Type B pancreatic cell (in vitro differentiated cells): Measurements from ENCODE around the gene KATNAL2. TPM values are rescaled to one million over a fixed set of nuclear protein-coding genes. Genes with fewer than 3 reads are reported as not detected.

Source experiments
- DNase-seq: peaks from one replicate; pipeline ENCODE4 v3.0.0; 2021; ENCODE audit warnings: mixed read lengths; ENCODE audit not compliant: unreplicated experiment; ENCODE audit errors: extremely low spot score
- H3K27ac Mint-ChIP-seq: 2 replicates; pipeline ENCODE4 v1.8.0; 2021; ENCODE audit warnings: mild to moderate bottlenecking, mixed read lengths
- H3K27me3 Mint-ChIP-seq: 2 replicates; pipeline ENCODE4 v1.8.0; 2021; ENCODE audit warnings: mixed read lengths
- H3K36me3 Mint-ChIP-seq: 2 replicates; pipeline ENCODE4 v1.8.0; 2021; ENCODE audit warnings: mixed read lengths
- H3K4me1 Mint-ChIP-seq: one replicate; pipeline ENCODE4 v1.8.0; 2021; ENCODE audit warnings: mixed read lengths; ENCODE audit not compliant: unreplicated experiment
- H3K4me3 Mint-ChIP-seq: 2 replicates; pipeline ENCODE4 v1.8.0; 2021; ENCODE audit warnings: mild to moderate bottlenecking, mixed read lengths
- H3K9me3 Mint-ChIP-seq: 2 replicates; pipeline ENCODE4 v1.8.0; 2021; ENCODE audit warnings: mixed read lengths
- CTCF ChIP-seq: fragments of 200-600 bp; sonication (generic); conservative IDR thresholded peaks from 2 replicates; pipeline ENCODE4 v1.5.0; 2021; ENCODE audit warnings: antibody characterized with exemption, mild to moderate bottlenecking
- total RNA-seq: library from RNA; stranded (reverse); gene quantifications from 2 replicates; pipeline ENCODE4 v1.2.1, GENCODE V29; 2021; ENCODE audit warnings: low replicate concordance

Gene KATNAL2
- total RNA-seq, 1 donor from 2014 or later = 8.6 TPM

GRCh38 chr18:47040982-47041381 lies 123.6 kb downstream of the KATNAL2 start:
- Mint-ChIP-seq H3K4me1 (no peaks in the 10 kb centered on the region), H3K36me3 (no peaks in the 10 kb centered on the region), H3K27me3 (peaks cover 4% of the 10 kb centered on the region), H3K27ac (no peak overlapping the region), H3K4me3 (no peak overlapping the region), H3K9me3 (peaks cover 4% of the 10 kb centered on the region)
- TF ChIP-seq CTCF = no peak
- DNase-seq = no peak

GRCh38 chr18:47050468-47050867 lies 133.1 kb downstream of the KATNAL2 start:
- H3K27me3 Mint-ChIP-seq = peaks cover 7% of the 10 kb centered on the region
- H3K9me3 Mint-ChIP-seq = no peaks in the 10 kb centered on the region
- no peak for DNase-seq
- no peaks in the 10 kb centered on the region for H3K4me1 Mint-ChIP-seq
- TF ChIP-seq CTCF = peak; percentile 84
- H3K36me3 Mint-ChIP-seq = no peaks in the 10 kb centered on the region
- H3K4me3 Mint-ChIP-seq = no peak overlapping the region
- H3K27ac Mint-ChIP-seq = no peak overlapping the region

GRCh38 chr18:47054369-47054768 lies 137.0 kb downstream of the KATNAL2 start:
- Mint-ChIP-seq H3K27me3 (peaks cover 7% of the 10 kb centered on the region), H3K4me3 (no peak overlapping the region), H3K4me1 (no peaks in the 10 kb centered on the region), H3K27ac (no peak overlapping the region), H3K36me3 (no peaks in the 10 kb centered on the region), H3K9me3 (no peaks in the 10 kb centered on the region)
- no peak for TF ChIP-seq CTCF
- no peak for DNase-seq

- Mint-ChIP-seq H3K27ac (no peak overlapping the region), H3K36me3 (no peaks in the 10 kb centered on the region), H3K4me3 (no peak overlapping the region), H3K27me3 (peaks cover 3% of the 10 kb centered on the region), H3K9me3 (no peaks in the 10 kb centered on the region), H3K4me1 (no peaks in the 10 kb centered on the region)
- TF ChIP-seq CTCF = no peak
- no peak for DNase-seq
These were observed 145.1 kb downstream of the KATNAL2 start for GRCh38 chr18:47062471-47062870.

GRCh38 chr18:47063096-47063495 lies 145.7 kb downstream of the KATNAL2 start:
- no peak overlapping the region for H3K4me3 Mint-ChIP-seq
- no peak overlapping the region for H3K27ac Mint-ChIP-seq
- H3K4me1 Mint-ChIP-seq = no peaks in the 10 kb centered on the region
- H3K9me3 Mint-ChIP-seq = no peaks in the 10 kb centered on the region
- DNase-seq = no peak
- peaks cover 3% of the 10 kb centered on the region for H3K27me3 Mint-ChIP-seq
- no peak for TF ChIP-seq CTCF
- no peaks in the 10 kb centered on the region for H3K36me3 Mint-ChIP-seq

- Mint-ChIP-seq H3K9me3 (no peaks in the 10 kb centered on the region), H3K27ac (no peak overlapping the region)
These were observed 150.2 kb downstream of the KATNAL2 start for GRCh38 chr18:47067648-47068047.

More at GRCh38 chr18:47067648-47068047, 150.2 kb downstream of the KATNAL2 start:
- Mint-ChIP-seq H3K27me3 (peaks cover 3% of the 10 kb centered on the region), H3K4me1 (no peaks in the 10 kb centered on the region), H3K4me3 (no peak overlapping the region), H3K36me3 (no peaks in the 10 kb centered on the region)
- no peak for TF ChIP-seq CTCF
- no peak for DNase-seq
